Measurements from ENCODE around the gene MAGI1.

MAGI1 gene

GRCh38 chr3:65596029-65596300 is 442.8 kb downstream of the MAGI1 start:
- DNase-seq (ENCODE audit: low read depth): no peak
- TF ChIP-seq CTCF (IDR thresholded peaks at IDR 0.05; ENCODE audit: insufficient read depth, low read depth, low read length, missing control alignments): no peak
- no peak overlapping the region for H3K4me3 ChIP-seq (ENCODE audit: low read length)

GRCh38 chr3:65595222-65596028 is 443.3 kb downstream of the MAGI1 start:
- DNase-seq (ENCODE audit: low read depth): no peak
- H3K4me3 ChIP-seq (ENCODE audit: low read length): no peak overlapping the region
- TF ChIP-seq CTCF (IDR thresholded peaks at IDR 0.05; ENCODE audit: insufficient read depth, low read depth, low read length, missing control alignments): no peak

- peak; percentile 73 for DNase-seq (ENCODE audit: low read depth)
- no peak for TF ChIP-seq CTCF (IDR thresholded peaks at IDR 0.05; ENCODE audit: insufficient read depth, low read depth, low read length, missing control alignments)
- no peak overlapping the region for H3K4me3 ChIP-seq (ENCODE audit: low read length)
Observed at GRCh38 chr3:65593780-65594752, 444.7 kb downstream of the MAGI1 start.

GRCh38 chr3:65591313-65591712 is 447.4 kb downstream of the MAGI1 start:
- TF ChIP-seq CTCF (IDR thresholded peaks at IDR 0.05; ENCODE audit: insufficient read depth, low read depth, low read length, missing control alignments): no peak
- no peak overlapping the region for H3K4me3 ChIP-seq (ENCODE audit: low read length)
- DNase-seq (ENCODE audit: low read depth): no peak

GRCh38 chr3:65588884-65589283 is 449.8 kb downstream of the MAGI1 start:
- H3K4me3 ChIP-seq (ENCODE audit: low read length): no peak overlapping the region
- no peak for DNase-seq (ENCODE audit: low read depth)
- TF ChIP-seq CTCF (IDR thresholded peaks at IDR 0.05; ENCODE audit: insufficient read depth, low read depth, low read length, missing control alignments): no peak

- no peak overlapping the region for H3K4me3 ChIP-seq (ENCODE audit: low read length)
- DNase-seq (ENCODE audit: low read depth): peak; percentile 29
- TF ChIP-seq CTCF (IDR thresholded peaks at IDR 0.05; ENCODE audit: insufficient read depth, low read depth, low read length, missing control alignments): no peak
Observed at GRCh38 chr3:65587650-65588439, 450.9 kb downstream of the MAGI1 start.

Data from epithelial cell of esophagus (primary cell).